GM21381 (cell line): ENCODE results near the gene DAGLA.

Source experiments
- ATAC-seq: cut with Tn5 transposase; IDR thresholded peaks from one replicate; pipeline ENCODE4 v1.9.1; 2021; ENCODE audit warnings: mild to moderate bottlenecking, moderate library complexity; ENCODE audit not compliant: unreplicated experiment

Gene DAGLA

GRCh38 chr11:61745781-61746441 is 65.7 kb downstream of the DAGLA start:
- ATAC-seq: no peak

DNA sequence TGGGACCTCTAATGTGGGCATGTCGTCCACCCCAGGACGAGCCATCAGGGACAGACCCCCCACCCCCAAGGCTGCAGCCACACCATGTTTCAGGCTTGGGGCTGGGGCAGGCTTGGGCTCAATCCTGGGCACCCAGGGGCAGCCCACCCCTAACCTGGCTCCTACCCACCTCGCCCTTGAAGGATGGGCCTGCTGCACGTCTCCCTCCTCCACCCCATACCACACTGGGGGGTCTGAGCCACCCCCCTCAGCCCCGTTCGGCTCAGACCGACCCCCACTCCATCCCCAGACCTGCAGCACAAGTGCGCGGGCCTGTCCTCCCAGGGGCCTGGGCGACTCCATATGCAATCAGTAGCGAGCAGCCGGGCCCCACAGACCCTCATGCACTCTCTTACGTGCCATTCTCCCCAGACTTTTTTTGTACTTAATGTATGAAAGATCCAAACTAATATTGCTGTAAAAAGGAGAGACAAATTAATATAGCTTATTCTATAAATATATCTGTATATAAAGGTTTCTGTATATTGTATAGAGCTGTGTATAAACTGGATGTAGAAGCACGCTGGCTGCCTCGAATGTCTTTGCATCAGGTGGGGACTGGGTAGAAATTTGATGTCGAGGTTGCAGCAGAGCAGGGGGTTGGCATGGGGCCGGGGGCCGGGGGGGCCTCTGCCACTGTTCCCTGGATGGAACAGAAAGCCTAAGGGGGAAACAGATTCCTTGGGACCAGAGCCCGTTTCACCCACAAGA is 66.4 kb downstream of the DAGLA start:
- ATAC-seq: no peak

DNA sequence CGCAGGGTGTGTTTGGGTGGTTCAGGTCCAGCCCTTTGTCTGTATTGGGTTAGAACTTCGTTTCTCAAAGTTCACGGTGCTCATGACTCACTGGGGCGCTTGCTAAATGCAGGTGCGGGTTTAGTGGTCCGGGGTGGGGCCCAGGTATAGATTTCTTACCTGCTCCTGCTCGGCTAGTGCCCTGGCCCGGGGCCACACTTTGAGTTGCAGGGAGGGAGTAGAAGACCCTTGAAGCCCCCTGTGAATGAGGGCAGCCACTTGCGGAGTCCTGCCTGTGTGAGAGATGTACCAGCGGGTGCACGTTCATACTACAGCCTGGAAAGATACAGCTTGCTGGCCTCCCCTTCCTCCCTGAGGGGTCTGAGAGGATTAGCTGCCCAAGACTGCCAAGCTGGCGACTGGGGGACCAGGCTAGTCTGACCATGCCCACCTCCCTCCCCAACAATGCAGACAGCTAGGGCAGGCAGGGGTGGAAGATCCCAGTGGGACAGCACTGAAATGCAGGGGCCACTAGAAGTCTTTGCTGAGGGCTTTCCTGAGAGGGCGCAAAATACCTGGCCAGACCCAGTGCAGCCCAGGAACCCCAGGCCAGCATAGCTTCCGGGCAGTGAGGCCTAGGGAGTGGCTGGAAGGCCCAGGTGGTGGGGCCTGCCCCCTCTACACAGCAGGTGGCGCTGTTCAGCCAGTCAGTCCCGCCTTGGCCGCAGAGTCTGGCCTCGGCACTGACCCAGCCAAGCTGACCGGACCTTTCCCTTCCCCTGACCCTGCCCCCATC is 67.2 kb downstream of the DAGLA start:
- no peak for ATAC-seq

DNA sequence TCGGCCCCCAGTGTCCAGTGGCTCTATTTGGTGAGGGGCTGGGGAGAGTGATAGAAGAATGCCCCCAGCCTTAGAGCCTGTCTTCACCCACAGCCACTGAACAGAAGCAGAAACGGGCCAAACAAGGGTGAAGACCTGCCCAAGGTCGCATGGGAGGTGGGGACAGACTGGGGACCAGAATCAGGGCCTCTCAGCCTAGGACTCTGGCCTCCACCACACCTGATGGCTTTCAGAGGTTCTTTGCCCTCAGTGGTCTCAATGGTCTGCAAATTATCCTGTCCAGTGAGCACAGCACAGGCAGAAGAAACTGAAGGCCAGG is 67.7 kb downstream of the DAGLA start:
- ATAC-seq: no peak

GRCh38 chr11:61749591-61750217 is 69.5 kb downstream of the DAGLA start:
- ATAC-seq: no peak

DNA sequence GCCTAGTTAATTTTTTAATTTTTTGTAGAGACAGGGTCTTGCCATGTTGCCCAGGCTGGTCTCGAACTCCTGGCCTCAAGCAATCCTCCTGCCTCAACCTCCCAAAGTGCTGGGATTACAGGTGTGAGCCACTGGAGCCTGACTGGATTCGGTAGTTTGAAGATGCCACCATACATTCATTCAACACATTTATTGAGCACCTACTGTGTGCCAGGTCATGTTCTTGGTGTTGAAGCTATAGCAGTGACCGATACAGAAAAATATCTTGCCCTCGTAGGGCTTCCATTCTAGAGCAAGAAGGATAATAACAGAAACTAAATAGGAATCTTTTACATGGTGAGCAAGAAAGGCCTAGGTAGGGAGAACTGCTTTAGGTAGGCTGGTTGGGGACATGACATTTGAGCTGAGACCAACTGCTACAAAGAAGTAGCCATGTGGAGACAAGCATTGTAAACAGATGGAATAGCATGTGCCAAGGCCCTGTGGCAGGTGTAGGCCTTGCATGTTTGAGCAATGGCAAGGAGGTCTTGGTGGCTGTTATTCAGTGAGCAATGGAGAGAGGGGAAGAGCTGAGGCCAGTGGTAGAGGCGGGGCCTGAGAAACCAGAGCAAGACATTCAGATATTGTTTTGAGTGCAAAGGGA is 70.6 kb downstream of the DAGLA start:
- ATAC-seq: no peak

- no peak for ATAC-seq
Observed at GRCh38 chr11:61751384-61751783, 71.2 kb downstream of the DAGLA start.

DNA sequence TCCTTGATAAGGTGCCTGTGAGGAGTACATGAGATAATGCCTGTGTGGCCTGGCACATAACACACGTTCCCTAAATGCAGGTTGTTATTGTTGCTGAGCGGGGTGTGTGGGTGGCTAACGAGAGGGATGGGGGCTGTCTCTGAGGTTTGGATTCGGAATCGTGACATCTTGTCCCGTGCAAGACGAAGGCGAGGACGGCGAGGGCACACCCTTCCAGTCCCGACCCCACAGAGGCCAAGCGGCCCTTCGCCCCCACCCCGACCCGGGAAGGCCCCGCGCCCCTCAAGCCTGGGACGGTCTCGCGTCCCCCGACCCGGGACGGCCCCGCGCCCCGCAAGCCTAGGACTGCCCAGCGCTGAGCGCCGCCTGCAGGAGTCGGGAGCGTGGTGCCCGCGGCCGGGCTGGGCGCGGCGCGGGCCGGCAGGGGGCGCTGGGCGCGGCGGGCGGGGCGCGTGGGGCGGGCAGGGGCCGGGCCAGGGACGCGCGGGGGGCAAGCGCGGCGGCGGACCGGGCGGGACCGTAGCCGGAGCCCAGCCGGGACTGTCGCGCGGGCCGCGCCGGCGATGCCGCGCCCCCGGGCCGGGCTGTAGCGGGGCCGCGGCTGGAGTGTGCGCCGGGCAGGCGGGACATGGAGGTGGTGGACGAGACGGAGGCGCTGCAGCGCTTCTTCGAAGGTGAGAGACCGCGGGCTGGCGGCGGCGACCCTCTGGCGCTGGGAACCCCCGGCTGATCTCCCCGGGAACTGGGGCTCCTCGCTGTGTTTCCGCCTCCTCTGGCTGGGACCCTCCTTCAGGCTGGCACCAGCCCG is 72.1 kb downstream of the DAGLA start, which contains the start of gene MYRF:
TSS of gene MYRF (plus strand) at position 520 of the 808 bp plus-strand sequence. CDS start at position 629, 109 bp downstream.
- ATAC-seq: no peak

GRCh38 chr11:61752925-61753521 is 72.8 kb downstream of the DAGLA start:
- no peak for ATAC-seq

GRCh38 chr11:61753672-61754071 is 73.5 kb downstream of the DAGLA start:
- ATAC-seq: no peak

- no peak for ATAC-seq
Observed at GRCh38 chr11:61754534-61755482, 74.6 kb downstream of the DAGLA start.

DNA sequence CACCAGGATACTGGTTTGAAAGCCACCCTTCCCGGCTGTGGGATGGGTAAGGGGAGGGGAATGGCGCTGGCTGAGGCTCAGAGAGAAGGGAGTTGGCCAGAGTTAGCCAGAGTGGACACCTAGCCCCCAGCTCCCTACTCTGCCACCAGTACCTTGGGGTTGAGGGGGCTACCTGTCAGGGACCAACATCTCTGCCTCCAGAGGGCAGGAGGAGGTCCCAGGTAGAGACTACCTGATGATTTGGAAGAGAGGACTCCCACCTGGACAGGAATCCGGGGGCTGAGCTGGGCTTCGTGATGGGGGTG is 75.9 kb downstream of the DAGLA start:
- ATAC-seq: no peak

DNA sequence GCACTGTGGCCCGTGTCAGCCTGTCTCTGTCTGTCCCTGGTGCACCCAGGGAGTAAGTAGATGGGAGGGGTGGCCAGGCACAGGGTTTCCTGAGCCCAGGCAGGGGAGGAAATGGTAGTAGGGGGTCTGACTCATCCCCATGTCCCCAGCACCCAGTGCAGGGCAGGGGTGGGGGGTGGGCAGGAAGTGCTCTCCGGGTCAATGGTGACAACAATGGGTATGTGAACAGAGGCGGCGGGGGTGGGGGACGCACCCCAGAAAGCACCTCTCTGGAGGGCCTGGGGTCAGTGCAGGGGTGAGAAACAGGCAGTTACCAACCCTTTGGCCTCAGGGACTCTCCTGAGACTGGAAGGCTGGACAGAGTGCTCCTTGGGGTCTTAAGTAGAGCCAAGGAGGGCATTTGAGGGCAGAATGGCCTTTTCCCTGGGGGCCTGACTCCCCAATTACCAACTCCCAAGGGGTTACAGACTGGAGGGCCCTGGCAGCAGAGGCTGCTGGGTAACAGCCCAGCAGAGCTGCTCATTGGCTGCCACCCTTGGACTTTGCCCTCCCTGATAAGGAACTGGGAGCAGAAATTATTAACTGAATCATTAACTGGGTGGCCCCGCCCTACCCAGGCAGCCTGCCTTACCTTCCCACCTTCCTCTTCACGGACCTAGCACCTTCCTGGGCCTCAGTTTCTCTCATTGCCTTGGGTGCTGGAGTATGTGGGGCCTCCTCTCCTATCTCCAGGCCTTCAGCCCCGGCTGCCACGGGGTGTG is 76.4 kb downstream of the DAGLA start:
- ATAC-seq: no peak

- no peak for ATAC-seq
Observed at GRCh38 chr11:61757213-61757862, 77.1 kb downstream of the DAGLA start.

DNA sequence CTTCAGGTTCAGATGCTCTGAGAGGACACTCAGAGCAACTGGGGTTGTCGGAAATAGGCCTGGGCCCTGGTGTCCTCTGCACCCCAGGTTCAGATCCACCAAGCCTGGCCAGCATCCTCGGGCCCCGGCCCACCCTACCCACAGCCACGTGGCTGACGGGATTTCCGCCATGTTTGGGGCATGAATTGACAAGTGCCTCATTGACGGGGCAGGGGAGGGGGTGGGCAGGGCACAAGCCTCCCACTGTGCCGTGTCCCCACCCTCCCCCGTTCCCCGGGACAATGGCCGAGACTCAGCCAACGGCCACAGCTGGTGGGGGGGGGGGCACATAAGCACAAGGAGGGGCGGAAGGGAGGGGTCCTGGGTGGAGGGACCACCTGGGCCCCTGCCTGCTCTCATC is 80.8 kb downstream of the DAGLA start:
- no peak for ATAC-seq

GRCh38 chr11:61761440-61762222 is 81.4 kb downstream of the DAGLA start:
- ATAC-seq: no peak

DNA sequence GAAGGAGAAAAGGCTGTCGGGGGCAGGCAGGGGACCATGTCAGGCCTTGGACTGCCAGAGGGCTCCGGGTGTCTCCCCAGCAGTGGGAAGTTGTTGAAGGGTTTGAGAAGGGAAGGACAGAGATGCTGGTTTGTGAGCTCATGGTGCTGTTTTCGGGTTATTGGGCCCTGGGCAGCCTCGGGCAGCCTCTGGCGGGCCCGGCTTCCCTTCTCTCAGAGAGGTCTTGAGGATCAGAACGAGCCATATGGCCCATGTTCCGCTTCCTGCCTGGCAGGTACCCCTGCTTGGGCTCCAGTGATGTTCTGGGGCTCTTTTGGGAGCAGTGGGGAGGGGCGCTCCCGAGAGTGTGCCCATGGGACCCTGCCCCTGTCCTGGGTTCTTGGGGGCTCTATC is 82.0 kb downstream of the DAGLA start:
- ATAC-seq: no peak
